Mesenchymal stem cell (in vitro differentiated cells and primary cell): Measurements from ENCODE around the gene HERC4. TPM values are rescaled to one million over a fixed set of nuclear protein-coding genes. Genes with fewer than 3 reads are reported as not detected.
"Not testable (repeated sequence)": the region's sequence is repeated elsewhere in the genome, so short reads cannot be mapped to it uniquely, and the experiment has no call there.

Source experiments
- DNase-seq: peaks from one replicate; pipeline ENCODE4 v3.0.0-alpha.2; 2013
- H2AFZ ChIP-seq: one replicate; pipeline ENCODE4 v1.6.1; 2013; ENCODE audit warnings: low read depth, mild to moderate bottlenecking, control low read depth, inconsistent platforms, low read length, moderate library complexity
- H2AK5ac ChIP-seq: 2 replicates; pipeline ENCODE4 v1.6.1; 2013; ENCODE audit warnings: low read length, moderate library complexity, mild to moderate bottlenecking, inconsistent platforms; ENCODE audit not compliant: severe bottlenecking
- H2BK120ac ChIP-seq: one replicate; pipeline ENCODE4 v1.6.1; 2013; ENCODE audit warnings: low read depth, mild to moderate bottlenecking, inconsistent platforms, low read length, moderate library complexity
- H2BK12ac ChIP-seq, 2 experiments: one replicate each; pipeline ENCODE4 v1.6.1; 2013; ENCODE audit warnings: inconsistent platforms in 2 of 2, low read length in 2 of 2, mild to moderate bottlenecking in 2 of 2, moderate library complexity in 2 of 2, control low read depth in 1 of 2
- H2BK15ac ChIP-seq: one replicate; pipeline ENCODE4 v1.6.1; 2013; ENCODE audit warnings: mild to moderate bottlenecking, low read depth, inconsistent platforms; ENCODE audit not compliant: poor library complexity, severe bottlenecking
- H2BK5ac ChIP-seq: 2 replicates; pipeline ENCODE4 v1.6.1; 2013; ENCODE audit warnings: low read depth, mild to moderate bottlenecking, low read length, control low read depth, inconsistent platforms; ENCODE audit not compliant: poor library complexity, severe bottlenecking
- H3K14ac ChIP-seq, 2 experiments: one replicate each; pipeline ENCODE4 v1.6.1; 2013; ENCODE audit warnings: inconsistent platforms in 2 of 2, low read length in 2 of 2, control low read depth in 1 of 2, mild to moderate bottlenecking in 1 of 2, moderate library complexity in 1 of 2
- H3K18ac ChIP-seq, 2 experiments: one replicate each; pipeline ENCODE4 v1.6.1; 2013; ENCODE audit warnings: inconsistent platforms in 2 of 2, low read length in 2 of 2, control low read depth in 1 of 2, low read depth in 1 of 2, mild to moderate bottlenecking in 1 of 2
- H3K23ac ChIP-seq, 2 experiments: one replicate each; pipeline ENCODE4 v1.6.1; 2013; ENCODE audit warnings: inconsistent platforms in 2 of 2, low read length in 2 of 2, mild to moderate bottlenecking in 2 of 2, moderate library complexity in 2 of 2, control low read depth in 1 of 2
- H3K27ac ChIP-seq: 2 replicates; pipeline ENCODE4 v1.5.1; 2013; ENCODE audit warnings: mild to moderate bottlenecking, moderate library complexity, low read length, control low read depth, inconsistent platforms; ENCODE audit not compliant: poor library complexity, severe bottlenecking
- H3K27me3 ChIP-seq, 2 experiments: 2 replicates each; pipeline versions ENCODE4 v1.6.1 to v1.7.0; 2013; ENCODE audit warnings: low read length in 2 of 2, mild to moderate bottlenecking in 2 of 2, moderate library complexity in 2 of 2, control low read depth in 1 of 2, inconsistent platforms in 1 of 2; ENCODE audit not compliant: control insufficient read depth in 1 of 2, insufficient read depth in 1 of 2
- H3K36me3 ChIP-seq, 2 experiments: 2 replicates each; pipeline versions ENCODE4 v1.6.1 to v1.7.0; 2013; ENCODE audit warnings: low read length in 2 of 2, control low read depth in 1 of 2, inconsistent platforms in 1 of 2, low read depth in 1 of 2, mild to moderate bottlenecking in 1 of 2; ENCODE audit not compliant: insufficient read depth in 2 of 2, control insufficient read depth in 1 of 2
- H3K4ac ChIP-seq, 2 experiments: one replicate each; pipeline ENCODE4 v1.6.1; 2013; ENCODE audit warnings: inconsistent platforms in 2 of 2, low read length in 2 of 2, mild to moderate bottlenecking in 2 of 2, moderate library complexity in 2 of 2, control low read depth in 1 of 2, low read depth in 1 of 2
- H3K4me1 ChIP-seq: 2 replicates; pipeline ENCODE4 v1.6.1; 2013; ENCODE audit warnings: low read depth, low read length, control low read depth; ENCODE audit not compliant: control insufficient read depth, insufficient read depth
- H3K4me2 ChIP-seq: 2 replicates; pipeline ENCODE4 v1.6.1; 2013; ENCODE audit warnings: low read length, mild to moderate bottlenecking, inconsistent platforms; ENCODE audit not compliant: poor library complexity, severe bottlenecking
- H3K4me3 ChIP-seq, 2 experiments: 2 replicates each; pipeline versions ENCODE4 v1.5.1 to v1.7.0; 2013; ENCODE audit warnings: low read length in 2 of 2, mild to moderate bottlenecking in 2 of 2, control low read depth in 1 of 2, low read depth in 1 of 2; ENCODE audit not compliant: insufficient read depth in 1 of 2
- H3K79me1 ChIP-seq: replicated peaks from 2 replicates; pipeline ENCODE4 v1.6.1; 2013; ENCODE audit warnings: mild to moderate bottlenecking, control low read depth, low read length, inconsistent platforms; ENCODE audit not compliant: poor library complexity, severe bottlenecking
- H3K9ac ChIP-seq: 2 replicates; pipeline ENCODE4 v1.7.0; 2013; ENCODE audit warnings: mild to moderate bottlenecking, low read length, moderate library complexity
- H3K9me3 ChIP-seq: 2 replicates; pipeline ENCODE4 v1.7.0; 2013; ENCODE audit warnings: mild to moderate bottlenecking, low read length; ENCODE audit not compliant: control insufficient read depth
- H4K8ac ChIP-seq: one replicate; pipeline ENCODE4 v1.6.1; 2013; ENCODE audit warnings: inconsistent platforms, mild to moderate bottlenecking, low read length, moderate library complexity
- H4K91ac ChIP-seq: one replicate; pipeline ENCODE4 v1.6.1; 2013; ENCODE audit warnings: mild to moderate bottlenecking, low read length, inconsistent platforms
- WGBS: methylation state at CpG from one replicate; pipeline ENCODE4 v1.1.7; 2013; ENCODE audit warnings: mixed read lengths; 5-methylcytosine and 5-hydroxymethylcytosine counted together
- small RNA-seq: library from polyadenylated mRNA; stranded (forward); fragments of <200 nt; extraction: miRNeasy Mini kit (QIAGEN cat#:217004); gene quantifications from one replicate; pipeline ENCODE3, GENCODE V24; 2013; ENCODE audit warnings: low read depth

The HERC4 gene

DNA sequence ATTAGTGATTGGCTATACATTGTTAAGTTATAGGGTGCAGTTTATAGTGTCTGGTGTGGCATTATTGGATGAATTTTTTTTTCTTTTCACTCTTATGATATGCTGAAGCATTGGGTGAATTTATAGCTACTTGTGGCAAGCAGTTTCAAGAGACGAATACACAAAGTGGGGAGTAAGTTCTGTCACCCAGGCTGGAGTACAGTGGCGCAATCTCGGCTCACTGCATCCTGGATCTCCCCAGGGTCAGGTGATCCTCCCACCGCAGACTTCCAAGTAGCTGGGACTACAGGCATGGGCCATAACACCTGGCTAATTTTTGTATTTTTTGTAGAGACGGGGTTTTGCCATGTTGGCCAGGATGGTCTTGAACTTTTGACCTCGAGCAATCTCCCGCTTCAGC lies 196.9 kb downstream of the HERC4 start:
- Histone ChIP-seq H2AK5ac (no peak overlapping the region), H3K9ac (no peak overlapping the region), H3K4me2 (no peak overlapping the region), H2BK12ac (no peak overlapping the region), H3K79me1 (no peaks in the 10 kb centered on the region), H3K27me3 (no peaks in the 10 kb centered on the region), H3K4me1 (no peaks in the 10 kb centered on the region), H3K36me3 (no peaks in the 10 kb centered on the region), H2BK120ac (no peak overlapping the region), H2BK5ac (no peak overlapping the region), H4K91ac (no peak overlapping the region), H2AFZ (no peak overlapping the region), H3K9me3 (no peaks in the 10 kb centered on the region), H3K23ac (no peak overlapping the region), H3K18ac (no peak overlapping the region), H4K8ac (no peak overlapping the region), H3K14ac (no peak overlapping the region), H2BK15ac (no peak overlapping the region), H3K27ac (no peak overlapping the region), H3K4ac (no peak overlapping the region), H3K4me3 (no peak overlapping the region)
- 94% methylated on average over 7 of the region's 7 CpGs for WGBS
- DNase-seq: no peak

DNA sequence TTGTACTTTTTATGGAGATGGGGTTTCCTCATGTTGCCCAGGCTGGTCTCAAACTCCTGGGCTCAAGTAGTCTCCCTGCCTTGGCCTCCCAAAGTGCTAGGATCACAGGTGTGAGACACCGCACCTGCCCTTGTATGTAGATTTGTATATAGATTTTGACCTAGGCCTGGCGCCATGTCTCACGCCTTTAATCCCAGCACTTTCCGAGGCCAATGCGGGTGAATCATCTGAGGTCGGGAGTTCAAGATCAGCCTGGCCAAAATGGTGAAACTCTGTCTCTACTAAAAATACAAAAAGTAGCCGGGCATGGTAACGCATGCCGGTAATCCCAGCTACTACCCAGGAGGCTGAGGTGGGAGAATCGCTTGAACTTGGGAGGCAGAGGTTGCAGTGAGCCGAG lies 197.7 kb downstream of the HERC4 start:
- not testable (repeated sequence) for H3K79me1 ChIP-seq, H3K36me3 ChIP-seq, H2BK5ac ChIP-seq, H3K14ac ChIP-seq, H3K18ac ChIP-seq, H2BK120ac ChIP-seq, H3K23ac ChIP-seq, H3K27me3 ChIP-seq, H2AFZ ChIP-seq, H4K8ac ChIP-seq, H3K9me3 ChIP-seq, DNase-seq, H2BK12ac ChIP-seq, H3K4me3 ChIP-seq, H2BK15ac ChIP-seq, H4K91ac ChIP-seq, H3K4me2 ChIP-seq, H3K27ac ChIP-seq, H2AK5ac ChIP-seq, H3K4me1 ChIP-seq, H3K4ac ChIP-seq, H3K9ac ChIP-seq
- 94% methylated on average over 11 of the region's 11 CpGs for WGBS

- H2BK120ac ChIP-seq: no peak overlapping the region
- no peaks in the 10 kb centered on the region for H3K36me3 ChIP-seq
- no peaks in the 10 kb centered on the region for H3K27me3 ChIP-seq
- H3K4me3 ChIP-seq: no peak overlapping the region
- no peak overlapping the region for H3K27ac ChIP-seq
- no peak overlapping the region for H4K91ac ChIP-seq
- no peak overlapping the region for H2AK5ac ChIP-seq
- no peak overlapping the region for H2BK12ac ChIP-seq
- H3K18ac ChIP-seq: no peak overlapping the region
- no peaks in the 10 kb centered on the region for H3K79me1 ChIP-seq
- 73% methylated on average over 2 of the region's 3 CpGs for WGBS
- H4K8ac ChIP-seq: no peak overlapping the region
- H2BK15ac ChIP-seq: no peak overlapping the region
- no peak overlapping the region for H3K14ac ChIP-seq
- H3K9me3 ChIP-seq: no peaks in the 10 kb centered on the region
- no peak overlapping the region for H3K4ac ChIP-seq
- no peak overlapping the region for H2AFZ ChIP-seq
- no peak overlapping the region for H3K4me2 ChIP-seq
- no peak overlapping the region for H3K23ac ChIP-seq
- H2BK5ac ChIP-seq: no peak overlapping the region
- no peak overlapping the region for H3K9ac ChIP-seq
- no peak for DNase-seq
- H3K4me1 ChIP-seq: no peaks in the 10 kb centered on the region
Observed at GRCh38 chr10:67875340-67876238, 199.5 kb downstream of the HERC4 start.

Small RNA genes within 50 kb of the gene (small RNA-seq; reads per million reads assigned to genes)
- not detected for gene RN7SL220P
